Measurements from ENCODE around the gene SP140. TPM values are rescaled to one million over a fixed set of nuclear protein-coding genes. Genes with fewer than 3 reads are reported as not detected.

The SP140 gene
- polyA plus RNA-seq, 2 of the 4 experiments (the other 2 are of a cell fraction): 0.10 TPM; not detected in 1

DNA sequence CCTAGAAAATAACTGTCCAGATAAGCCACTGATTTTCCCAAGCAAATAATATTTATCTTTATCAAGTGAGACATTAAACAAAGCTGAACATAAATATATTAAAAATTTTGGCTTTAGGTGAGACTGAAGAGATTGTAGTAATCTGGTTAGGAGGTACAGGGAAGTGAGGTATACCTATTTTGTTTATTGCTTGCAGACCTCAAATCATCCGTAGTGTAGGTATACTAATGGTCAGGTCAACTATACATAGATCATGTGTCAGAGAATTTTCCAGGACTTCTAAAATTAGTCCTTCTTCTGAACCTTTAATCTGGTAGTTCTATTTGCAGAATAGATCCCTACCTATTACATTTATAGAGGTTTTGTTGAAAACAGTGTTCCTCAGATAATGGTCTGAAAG lies 41.5 kb downstream of the SP140 start (continued):
- TF ChIP-seq, protein P1, sequence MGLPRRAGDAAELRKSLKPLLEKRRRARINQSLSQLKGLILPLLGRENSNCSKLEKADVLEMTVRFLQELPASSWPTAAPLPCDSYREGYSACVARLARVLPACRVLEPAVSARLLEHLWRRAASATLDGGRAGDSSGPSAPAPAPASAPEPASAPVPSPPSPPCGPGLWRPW (IDR thresholded peaks at IDR 0.05): no peak

DNA sequence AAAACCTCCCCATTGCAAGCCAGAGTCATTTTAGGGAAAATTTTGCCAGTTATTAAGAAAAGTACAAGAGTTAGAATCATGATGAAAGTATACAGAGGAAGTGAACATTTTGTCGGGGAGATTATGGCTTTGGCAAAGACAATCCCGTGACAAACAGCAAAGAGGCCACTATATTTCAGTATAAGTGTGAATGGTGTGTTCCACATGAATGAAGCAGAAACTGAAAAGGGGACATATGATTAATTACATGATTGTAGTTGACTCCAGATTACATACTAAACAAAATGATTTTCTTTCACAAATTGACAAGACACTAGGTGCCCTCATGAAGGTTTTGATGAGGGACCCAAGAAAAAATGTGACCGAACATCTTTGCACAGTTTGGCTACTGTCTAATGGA lies 42.0 kb downstream of the SP140 start:
- CTCF ChIA-PET: no interaction called here
- no peak for ATAC-seq
- no peak overlapping the region for H3K4me2 ChIP-seq

DNA sequence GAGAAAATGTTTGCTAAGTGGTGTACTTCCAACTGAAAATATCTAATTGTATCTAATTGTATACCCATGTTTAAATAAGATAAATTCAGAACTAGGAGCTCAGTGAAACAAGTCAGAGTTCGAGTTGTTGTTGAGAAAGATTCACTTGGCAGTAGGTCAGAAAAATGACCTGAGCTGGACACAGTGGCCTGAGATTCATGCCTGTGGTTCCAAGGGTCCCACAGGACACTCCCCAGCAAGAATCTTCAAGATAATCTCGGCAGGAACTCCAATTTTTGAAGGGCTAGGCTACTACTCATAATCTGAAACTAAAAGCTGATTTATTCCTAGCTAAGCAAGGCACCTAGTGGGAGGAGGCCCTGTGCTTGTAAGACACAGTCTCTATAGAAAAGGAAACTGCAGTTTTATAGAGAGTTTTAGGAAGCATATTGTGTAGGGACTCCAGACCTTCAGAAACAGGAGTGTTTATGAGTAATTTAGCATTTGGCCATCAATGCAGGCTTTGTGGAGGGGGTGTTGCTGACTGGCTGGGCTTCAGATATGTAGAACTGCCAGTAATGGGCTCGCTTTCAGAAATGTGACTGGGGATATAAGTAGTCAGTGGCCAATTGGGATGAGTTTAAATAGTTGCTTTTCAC lies 43.2 kb downstream of the SP140 start:
- CTCF ChIA-PET: interaction anchor here (0.7 kb wide), 1 partner anchor 140 kb away, joined by 3 read pairs; no protein-coding TSS in a partner anchor
- peaks cover 4% of the 10 kb centered on the region; the same call in 1 of the 3 replicates for H3K9me3 ChIP-seq
- DNase-seq (ENCODE audit: low read depth in 1 of 2, low spot score in 1 of 2): no peak
- H3K4me2 ChIP-seq: no peak overlapping the region
- no peak overlapping the region for H3K27ac ChIP-seq
- H3K4me3 ChIP-seq: no peak overlapping the region
- FAIRE-seq: no peak
- no peaks in the 10 kb centered on the region for H3K4me1 ChIP-seq
- ATAC-seq: no peak
- POLR2A ChIA-PET: no interaction called here
- TF ChIP-seq CBX2 (IDR thresholded peaks at IDR 0.05; ENCODE audit: borderline replicate concordance, low read depth): no peak
- no peak for TF ChIP-seq RAD21 (conservative IDR thresholded peaks at IDR 0.05 in 1 of 2, IDR thresholded peaks at IDR 0.05 in 1 of 2)
- TF ChIP-seq RARB (CRISPR knock-in tag; IDR thresholded peaks at IDR 0.05): no peak
- 8% methylated on average over 3 of the region's 3 CpGs for WGBS (ENCODE audit: missing lambda C conversion rate)

More for the DNA sequence above, 42.0 kb downstream of the SP140 start:
- Histone ChIP-seq H3K9me3 (peaks cover 4% of the 10 kb centered on the region; the same call in 1 of the 3 replicates), H3K27ac (no peak overlapping the region), H3K4me3 (no peak overlapping the region), H3K4me1 (no peaks in the 10 kb centered on the region)
- POLR2A ChIA-PET: no interaction called here
- DNase-seq (ENCODE audit: low read depth in 1 of 2, low spot score in 1 of 2) (no peak), FAIRE-seq (no peak)
- no peak for TF ChIP-seq RFX5 (IDR thresholded peaks at IDR 0.05)
- TF ChIP-seq HOXA7 (CRISPR knock-in tag; IDR thresholded peaks at IDR 0.05): no peak
- TF ChIP-seq NR3C1 (IDR thresholded peaks at IDR 0.05): no peak
- no peak for TF ChIP-seq KDM1A (IDR thresholded peaks at IDR 0.05; ENCODE audit: low read depth)
- TF ChIP-seq MAFK (IDR thresholded peaks at IDR 0.05; ENCODE audit: partially characterized antibody): no peak
- 43% methylated on average over 3 of the region's 3 CpGs for WGBS (ENCODE audit: missing lambda C conversion rate)

DNA sequence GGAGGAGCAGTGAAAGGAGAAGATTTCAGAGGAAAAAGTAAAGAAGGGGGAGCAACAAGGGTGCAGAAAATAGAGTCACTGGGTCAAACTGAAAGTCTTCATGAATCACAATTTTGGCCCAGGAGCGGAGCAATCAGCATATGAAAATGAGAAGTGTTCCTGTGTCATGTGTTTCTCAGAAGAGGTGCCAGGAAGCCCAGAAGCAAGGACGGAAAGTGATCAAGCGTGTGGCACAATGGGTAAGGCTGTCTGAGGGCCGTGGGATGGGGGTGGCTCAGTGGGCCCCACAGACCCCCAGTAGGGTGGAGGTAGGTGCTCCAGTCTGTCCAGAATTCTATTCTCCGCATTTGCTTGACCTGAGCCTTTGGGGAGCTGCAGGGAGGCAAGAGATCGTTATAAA lies 44.2 kb downstream of the SP140 start:
- H3K4me3 ChIP-seq: no peak overlapping the region
- no peak overlapping the region for H3K27ac ChIP-seq
- ChIA-PET CTCF (no interaction called here), POLR2A (no interaction called here)
- H3K9me3 ChIP-seq: peaks cover 4% of the 10 kb centered on the region; the same call in 1 of the 3 replicates
- WGBS (ENCODE audit: missing lambda C conversion rate): 32% methylated on average over 6 of the region's 6 CpGs
- FAIRE-seq (no peak), ATAC-seq (no peak), DNase-seq (ENCODE audit: low read depth in 1 of 2, low spot score in 1 of 2) (no peak)
- H3K4me2 ChIP-seq: no peak overlapping the region
- H3K4me1 ChIP-seq: no peaks in the 10 kb centered on the region
- no peak for TF ChIP-seq CBX2 (IDR thresholded peaks at IDR 0.05; ENCODE audit: borderline replicate concordance, low read depth)
- no peak for TF ChIP-seq POLR2AphosphoS2 (conservative IDR thresholded peaks at IDR 0.05; ENCODE audit: low read length)
- TF ChIP-seq, protein P2, sequence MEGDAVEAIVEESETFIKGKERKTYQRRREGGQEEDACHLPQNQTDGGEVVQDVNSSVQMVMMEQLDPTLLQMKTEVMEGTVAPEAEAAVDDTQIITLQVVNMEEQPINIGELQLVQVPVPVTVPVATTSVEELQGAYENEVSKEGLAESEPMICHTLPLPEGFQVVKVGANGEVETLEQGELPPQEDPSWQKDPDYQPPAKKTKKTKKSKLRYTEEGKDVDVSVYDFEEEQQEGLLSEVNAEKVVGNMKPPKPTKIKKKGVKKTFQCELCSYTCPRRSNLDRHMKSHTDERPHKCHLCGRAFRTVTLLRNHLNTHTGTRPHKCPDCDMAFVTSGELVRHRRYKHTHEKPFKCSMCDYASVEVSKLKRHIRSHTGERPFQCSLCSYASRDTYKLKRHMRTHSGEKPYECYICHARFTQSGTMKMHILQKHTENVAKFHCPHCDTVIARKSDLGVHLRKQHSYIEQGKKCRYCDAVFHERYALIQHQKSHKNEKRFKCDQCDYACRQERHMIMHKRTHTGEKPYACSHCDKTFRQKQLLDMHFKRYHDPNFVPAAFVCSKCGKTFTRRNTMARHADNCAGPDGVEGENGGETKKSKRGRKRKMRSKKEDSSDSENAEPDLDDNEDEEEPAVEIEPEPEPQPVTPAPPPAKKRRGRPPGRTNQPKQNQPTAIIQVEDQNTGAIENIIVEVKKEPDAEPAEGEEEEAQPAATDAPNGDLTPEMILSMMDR (IDR thresholded peaks at IDR 0.05): no peak
- no peak for TF ChIP-seq ZSCAN20 (CRISPR knock-in tag; IDR thresholded peaks at IDR 0.05)
- TF ChIP-seq TP53 (CRISPR knock-in tag; IDR thresholded peaks at IDR 0.05): no peak
- TF ChIP-seq, protein P1 (IDR thresholded peaks at IDR 0.05): no peak
- TF ChIP-seq, protein P3, sequence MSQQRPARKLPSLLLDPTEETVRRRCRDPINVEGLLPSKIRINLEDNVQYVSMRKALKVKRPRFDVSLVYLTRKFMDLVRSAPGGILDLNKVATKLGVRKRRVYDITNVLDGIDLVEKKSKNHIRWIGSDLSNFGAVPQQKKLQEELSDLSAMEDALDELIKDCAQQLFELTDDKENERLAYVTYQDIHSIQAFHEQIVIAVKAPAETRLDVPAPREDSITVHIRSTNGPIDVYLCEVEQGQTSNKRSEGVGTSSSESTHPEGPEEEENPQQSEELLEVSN (IDR thresholded peaks at IDR 0.05; ENCODE audit: borderline replicate concordance, low read depth): no peak
- TF ChIP-seq MYC (IDR thresholded peaks at IDR 0.05; ENCODE audit: borderline replicate concordance, low read length): no peak
- TF ChIP-seq, protein P4, sequence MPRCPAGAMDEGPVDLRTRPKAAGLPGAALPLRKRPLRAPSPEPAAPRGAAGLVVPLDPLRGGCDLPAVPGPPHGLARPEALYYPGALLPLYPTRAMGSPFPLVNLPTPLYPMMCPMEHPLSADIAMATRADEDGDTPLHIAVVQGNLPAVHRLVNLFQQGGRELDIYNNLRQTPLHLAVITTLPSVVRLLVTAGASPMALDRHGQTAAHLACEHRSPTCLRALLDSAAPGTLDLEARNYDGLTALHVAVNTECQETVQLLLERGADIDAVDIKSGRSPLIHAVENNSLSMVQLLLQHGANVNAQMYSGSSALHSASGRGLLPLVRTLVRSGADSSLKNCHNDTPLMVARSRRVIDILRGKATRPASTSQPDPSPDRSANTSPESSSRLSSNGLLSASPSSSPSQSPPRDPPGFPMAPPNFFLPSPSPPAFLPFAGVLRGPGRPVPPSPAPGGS (IDR thresholded peaks at IDR 0.05): no peak
- TF ChIP-seq, protein P5, sequence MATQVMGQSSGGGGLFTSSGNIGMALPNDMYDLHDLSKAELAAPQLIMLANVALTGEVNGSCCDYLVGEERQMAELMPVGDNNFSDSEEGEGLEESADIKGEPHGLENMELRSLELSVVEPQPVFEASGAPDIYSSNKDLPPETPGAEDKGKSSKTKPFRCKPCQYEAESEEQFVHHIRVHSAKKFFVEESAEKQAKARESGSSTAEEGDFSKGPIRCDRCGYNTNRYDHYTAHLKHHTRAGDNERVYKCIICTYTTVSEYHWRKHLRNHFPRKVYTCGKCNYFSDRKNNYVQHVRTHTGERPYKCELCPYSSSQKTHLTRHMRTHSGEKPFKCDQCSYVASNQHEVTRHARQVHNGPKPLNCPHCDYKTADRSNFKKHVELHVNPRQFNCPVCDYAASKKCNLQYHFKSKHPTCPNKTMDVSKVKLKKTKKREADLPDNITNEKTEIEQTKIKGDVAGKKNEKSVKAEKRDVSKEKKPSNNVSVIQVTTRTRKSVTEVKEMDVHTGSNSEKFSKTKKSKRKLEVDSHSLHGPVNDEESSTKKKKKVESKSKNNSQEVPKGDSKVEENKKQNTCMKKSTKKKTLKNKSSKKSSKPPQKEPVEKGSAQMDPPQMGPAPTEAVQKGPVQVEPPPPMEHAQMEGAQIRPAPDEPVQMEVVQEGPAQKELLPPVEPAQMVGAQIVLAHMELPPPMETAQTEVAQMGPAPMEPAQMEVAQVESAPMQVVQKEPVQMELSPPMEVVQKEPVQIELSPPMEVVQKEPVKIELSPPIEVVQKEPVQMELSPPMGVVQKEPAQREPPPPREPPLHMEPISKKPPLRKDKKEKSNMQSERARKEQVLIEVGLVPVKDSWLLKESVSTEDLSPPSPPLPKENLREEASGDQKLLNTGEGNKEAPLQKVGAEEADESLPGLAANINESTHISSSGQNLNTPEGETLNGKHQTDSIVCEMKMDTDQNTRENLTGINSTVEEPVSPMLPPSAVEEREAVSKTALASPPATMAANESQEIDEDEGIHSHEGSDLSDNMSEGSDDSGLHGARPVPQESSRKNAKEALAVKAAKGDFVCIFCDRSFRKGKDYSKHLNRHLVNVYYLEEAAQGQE (IDR thresholded peaks at IDR 0.05): no peak
- no peak for TF ChIP-seq FOSL2 (IDR thresholded peaks at IDR 0.05)
- no peak for TF ChIP-seq FOSL2 (CRISPR knock-in tag; IDR thresholded peaks at IDR 0.05)
- TF ChIP-seq EHF (CRISPR knock-in tag; IDR thresholded peaks at IDR 0.05): no peak
- no peak for TF ChIP-seq MAFK (IDR thresholded peaks at IDR 0.05; ENCODE audit: partially characterized antibody)
- no peak for TF ChIP-seq SREBF2 (IDR thresholded peaks at IDR 0.05)
- TF ChIP-seq, protein P6, sequence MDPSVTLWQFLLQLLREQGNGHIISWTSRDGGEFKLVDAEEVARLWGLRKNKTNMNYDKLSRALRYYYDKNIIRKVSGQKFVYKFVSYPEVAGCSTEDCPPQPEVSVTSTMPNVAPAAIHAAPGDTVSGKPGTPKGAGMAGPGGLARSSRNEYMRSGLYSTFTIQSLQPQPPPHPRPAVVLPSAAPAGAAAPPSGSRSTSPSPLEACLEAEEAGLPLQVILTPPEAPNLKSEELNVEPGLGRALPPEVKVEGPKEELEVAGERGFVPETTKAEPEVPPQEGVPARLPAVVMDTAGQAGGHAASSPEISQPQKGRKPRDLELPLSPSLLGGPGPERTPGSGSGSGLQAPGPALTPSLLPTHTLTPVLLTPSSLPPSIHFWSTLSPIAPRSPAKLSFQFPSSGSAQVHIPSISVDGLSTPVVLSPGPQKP (IDR thresholded peaks at IDR 0.05; ENCODE audit: low read depth, low read length): no peak
- TF ChIP-seq NR3C1 (IDR thresholded peaks at IDR 0.05): no peak

Data from A549 (cell line).